Panc1 (cell line): ENCODE measurements around the gene CHST11. TPM values are rescaled to one million over a fixed set of nuclear protein-coding genes. Genes with fewer than 3 reads are reported as not detected.

Source experiments
- ATAC-seq: fragments of 200-7000 bp; cut with Tn5 transposase; 2 replicates; pipeline ENCODE4 v1.9.1; 2020; ENCODE audit warnings: mild to moderate bottlenecking, moderate library complexity
- BruUV-seq: library from RNA; stranded (reverse); fragments of 400-500 nt; replicated peaks from 2 replicates; lab custom pipeline; 2021; lab: Mats Ljungman, UMichigan
- CTCF ChIA-PET: fragments of 300-600 bp; sonication (Branson Sonifier 250); formaldehyde crosslinking; loops from one replicate; lab custom pipeline; 2022; ENCODE audit warnings: antibody characterized with exemption; lab: Charles Lee
- POLR2A ChIA-PET: fragments of 300-600 bp; sonication (Branson Sonifier 250); formaldehyde crosslinking; loops from one replicate; lab custom pipeline; 2022; ENCODE audit warnings: antibody characterized with exemption; lab: Charles Lee
- DNase-seq: peaks from one replicate; pipeline ENCODE4 v3.0.0-alpha.2; 2010; ENCODE audit warnings: low read depth, low spot score
- H3K27ac ChIP-seq: 2 replicates; pipeline ENCODE4 v1.5.1; 2011; ENCODE audit warnings: mild to moderate bottlenecking, low read length, inconsistent platforms
- H3K27me3 ChIP-seq: fragments of 200-500 bp; sonication (Bioruptor generic); 2 replicates; pipeline ENCODE4 v1.6.0; 2014; ENCODE audit warnings: low read length, inconsistent platforms; ENCODE audit not compliant: control insufficient read depth, insufficient read depth
- H3K36me3 ChIP-seq: fragments of 200-500 bp; sonication (Bioruptor generic); 2 replicates; pipeline ENCODE4 v1.5.1; 2014; ENCODE audit warnings: inconsistent platforms, mild to moderate bottlenecking, low read length, moderate library complexity; ENCODE audit not compliant: control insufficient read depth, insufficient read depth
- H3K4me1 ChIP-seq: 2 replicates; pipeline ENCODE4 v1.5.1; 2011; ENCODE audit warnings: inconsistent platforms, mild to moderate bottlenecking, low read length, moderate library complexity; ENCODE audit not compliant: control insufficient read depth, insufficient read depth
- H3K4me3 ChIP-seq, 2 experiments: 2 replicates each; pipeline ENCODE4 v1.5.1; 2011 to 2012; ENCODE audit warnings: low read depth in 2 of 2, low read length in 2 of 2, mild to moderate bottlenecking in 2 of 2, inconsistent platforms in 1 of 2, moderate library complexity in 1 of 2
- H3K9me3 ChIP-seq: fragments of 200-500 bp; sonication (Bioruptor generic); 2 replicates; pipeline ENCODE4 v1.5.1; 2014; ENCODE audit warnings: low read depth, mild to moderate bottlenecking, inconsistent platforms, low read length, moderate library complexity; ENCODE audit not compliant: control insufficient read depth, insufficient read depth
- CTCF ChIP-seq: fragments of 450-650 bp; IDR thresholded peaks from 2 replicates; pipeline ENCODE4 v1.5.1; 2017; ENCODE audit warnings: mild to moderate bottlenecking
- POLR2AphosphoS5 ChIP-seq: IDR thresholded peaks from 2 replicates; pipeline ENCODE4 v1.6.1; 2012; ENCODE audit warnings: mild to moderate bottlenecking, low read depth, low read length, moderate library complexity
- REST ChIP-seq, 2 experiments: IDR thresholded peaks; 2 replicates each; pipeline ENCODE4 v1.6.1; 2011 to 2012; ENCODE audit warnings: low read depth in 2 of 2, control low read depth in 1 of 2, low read length in 1 of 2, mild to moderate bottlenecking in 1 of 2, moderate library complexity in 1 of 2; ENCODE audit not compliant: insufficient read depth in 1 of 2
- SIN3A ChIP-seq: IDR thresholded peaks from 2 replicates; pipeline ENCODE4 v1.6.1; 2012; ENCODE audit warnings: low read depth, mild to moderate bottlenecking, low read length, moderate library complexity, borderline replicate concordance; ENCODE audit not compliant: insufficient read depth
- TCF7L2 ChIP-seq: IDR thresholded peaks from 2 replicates; pipeline ENCODE4 v1.6.1; 2011; ENCODE audit warnings: mild to moderate bottlenecking, low read depth, low read length, inconsistent platforms
- in situ Hi-C: cut with HindIII; loops from 2 replicates; pipeline ENCODE4 v1.10.0; 2016; ENCODE audit warnings: low sequenced_read_pairs, low pct_unique_long_range_greater_than_20kb
- intact Hi-C: fragments of 100-400 bp; cut with micrococcal nuclease; formaldehyde crosslinking; loops from one replicate; pipeline ENCODE4 v1.10.0; 2022; ENCODE audit not compliant: unreplicated experiment
- total RNA-seq: library from RNA; stranded (reverse); gene quantifications from one replicate; pipeline ENCODE4 v1.2.1, GENCODE V29; 2021; ENCODE audit not compliant: unreplicated experiment

The CHST11 gene
- total RNA-seq, 1 experiment from 2014 or later: 11.4 TPM

- H3K4me1 ChIP-seq: no peaks in the 10 kb centered on the region
- CTCF ChIA-PET: no interaction called here
- no peaks in the 10 kb centered on the region for H3K27me3 ChIP-seq
- intact Hi-C loops (no loop called here), in situ Hi-C loops (no loop called here)
- no peaks in the 10 kb centered on the region for H3K9me3 ChIP-seq
- TF ChIP-seq POLR2AphosphoS5: no peak
- TF ChIP-seq REST (IDR thresholded peaks at IDR 0.05; ENCODE audit: insufficient read depth in 1 of 2, low read depth in 2 of 2, low read length in 1 of 2): no peak
- TF ChIP-seq CTCF: no peak
- TF ChIP-seq TCF7L2: no peak
- TF ChIP-seq SIN3A: no peak
- H3K4me3 ChIP-seq: no peak overlapping the region
- no peak for ATAC-seq
- no peak overlapping the region for H3K27ac ChIP-seq
- H3K36me3 ChIP-seq: no peaks in the 10 kb centered on the region
- BruUV-seq: no TSS peak
- POLR2A ChIA-PET: interaction anchor here (0.5 to 0.7 kb wide), 2 partner anchors 26 to 356 kb away, joined by 4 to 6 read pairs; no protein-coding TSS in a partner anchor
- no peak for DNase-seq
These were observed 118.9 kb downstream of the CHST11 start for GRCh38 chr12:104575442-104576186.

GRCh38 chr12:104576187-104576778, 119.5 kb downstream of the CHST11 start:
- Histone ChIP-seq H3K27me3 (no peaks in the 10 kb centered on the region), H3K36me3 (no peaks in the 10 kb centered on the region), H3K4me3 (no peak overlapping the region), H3K9me3 (no peaks in the 10 kb centered on the region), H3K27ac (no peak overlapping the region), H3K4me1 (no peaks in the 10 kb centered on the region)
- intact Hi-C loops (no loop called here), in situ Hi-C loops (no loop called here)
- ATAC-seq (no peak), DNase-seq (no peak)
- ChIA-PET CTCF (no interaction called here), POLR2A (interaction anchor here (0.5 kb wide), 1 partner anchor 356 kb away, joined by 6 read pairs; no protein-coding TSS in a partner anchor)
- BruUV-seq: no TSS peak
- TF ChIP-seq SIN3A (no peak), CTCF (no peak), TCF7L2 (no peak), POLR2AphosphoS5 (no peak), REST (IDR thresholded peaks at IDR 0.05; ENCODE audit: insufficient read depth in 1 of 2, low read depth in 2 of 2, low read length in 1 of 2) (no peak)
